Uterus (tissue), 2 donors: ENCODE measurements around the gene DPEP1.

Experiments
- POLR2A ChIP-seq, 2 donors: fragments of 450-650 bp; IDR thresholded peaks; one replicate each; pipeline ENCODE4 v1.6.1; 2016; ENCODE audit warnings: antibody characterized with exemption in 2 of 2, mild to moderate bottlenecking in 1 of 2, moderate library complexity in 1 of 2
- TF ChIP-seq, protein P1 (sequence below), 4 experiments: fragments of 200-600 bp in 2 of 4; fragments of 450-650 bp in 2 of 4; sonication (generic) in 2 of 4; IDR thresholded peaks; one replicate each; pipeline ENCODE4 v1.5.1; 2016 to 2019; ENCODE audit warnings: antibody characterized with exemption in 4 of 4, mild to moderate bottlenecking in 2 of 4, moderate library complexity in 1 of 4

DNA sequence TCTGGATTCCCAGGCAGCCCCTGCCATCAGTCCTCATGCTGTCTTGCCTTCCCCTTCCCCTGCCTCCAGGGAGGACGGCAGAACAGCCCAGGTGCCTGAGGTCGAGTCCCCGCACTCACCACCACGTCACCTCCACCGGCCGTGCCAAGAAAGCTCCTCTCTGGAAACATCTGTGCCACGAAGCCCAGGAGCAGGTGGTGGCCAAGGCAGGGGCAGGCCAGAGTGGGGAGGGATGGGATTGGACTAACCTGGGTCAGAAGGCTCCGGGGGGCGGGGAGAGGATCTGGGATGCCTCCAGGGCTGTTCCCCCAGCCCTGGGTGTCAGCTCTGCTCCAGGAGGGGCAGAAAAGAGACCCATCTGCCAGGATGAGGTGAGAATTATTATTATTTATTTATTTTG lies 7.4 kb upstream of the DPEP1 start:
- TF ChIP-seq, protein P1, sequence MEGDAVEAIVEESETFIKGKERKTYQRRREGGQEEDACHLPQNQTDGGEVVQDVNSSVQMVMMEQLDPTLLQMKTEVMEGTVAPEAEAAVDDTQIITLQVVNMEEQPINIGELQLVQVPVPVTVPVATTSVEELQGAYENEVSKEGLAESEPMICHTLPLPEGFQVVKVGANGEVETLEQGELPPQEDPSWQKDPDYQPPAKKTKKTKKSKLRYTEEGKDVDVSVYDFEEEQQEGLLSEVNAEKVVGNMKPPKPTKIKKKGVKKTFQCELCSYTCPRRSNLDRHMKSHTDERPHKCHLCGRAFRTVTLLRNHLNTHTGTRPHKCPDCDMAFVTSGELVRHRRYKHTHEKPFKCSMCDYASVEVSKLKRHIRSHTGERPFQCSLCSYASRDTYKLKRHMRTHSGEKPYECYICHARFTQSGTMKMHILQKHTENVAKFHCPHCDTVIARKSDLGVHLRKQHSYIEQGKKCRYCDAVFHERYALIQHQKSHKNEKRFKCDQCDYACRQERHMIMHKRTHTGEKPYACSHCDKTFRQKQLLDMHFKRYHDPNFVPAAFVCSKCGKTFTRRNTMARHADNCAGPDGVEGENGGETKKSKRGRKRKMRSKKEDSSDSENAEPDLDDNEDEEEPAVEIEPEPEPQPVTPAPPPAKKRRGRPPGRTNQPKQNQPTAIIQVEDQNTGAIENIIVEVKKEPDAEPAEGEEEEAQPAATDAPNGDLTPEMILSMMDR (IDR thresholded peaks at IDR 0.05): no peak
- no peak for TF ChIP-seq POLR2A (IDR thresholded peaks at IDR 0.05)
